Keratinocyte (primary cell): ENCODE measurements around the gene SLC7A11. TPM values are rescaled to one million over a fixed set of nuclear protein-coding genes. Genes with fewer than 3 reads are reported as not detected.

Experiments
- DNase-seq: peaks from one replicate; pipeline ENCODE4 v3.0.0-alpha.2; 2011; ENCODE audit warnings: low read depth, missing footprints, low spot score
- FAIRE-seq: peaks from 2 replicates; lab custom pipeline; 2011; peaks lifted over from hg19 to GRCh38; lab: Jason Lieb, UNC
- H2AFZ ChIP-seq: 2 replicates; pipeline ENCODE4 v1.6.0; 2012; ENCODE audit warnings: low read length, control low read depth, inconsistent platforms; ENCODE audit not compliant: control insufficient read depth
- H3K27ac ChIP-seq: 2 replicates; pipeline ENCODE4 v1.5.1; 2011; ENCODE audit warnings: low read length; ENCODE audit not compliant: control insufficient read depth, insufficient read depth
- H3K27me3 ChIP-seq: 3 replicates; pipeline ENCODE4 v1.6.0; 2011; ENCODE audit warnings: low read length; ENCODE audit not compliant: control insufficient read depth, insufficient read depth; ENCODE audit errors: extremely low read depth
- H3K36me3 ChIP-seq, 2 experiments: 2 replicates in 1 of 2; 3 replicates in 1 of 2; pipeline ENCODE4 v1.5.1; 2011; ENCODE audit warnings: low read length in 2 of 2, mild to moderate bottlenecking in 1 of 2; ENCODE audit not compliant: control insufficient read depth in 2 of 2, insufficient read depth in 2 of 2; ENCODE audit errors: extremely low read depth in 1 of 2
- H3K4me1 ChIP-seq: 3 replicates; pipeline ENCODE4 v1.5.1; 2011; ENCODE audit warnings: low read length; ENCODE audit not compliant: control insufficient read depth, insufficient read depth; ENCODE audit errors: extremely low read depth
- H3K4me2 ChIP-seq: 3 replicates; pipeline ENCODE4 v1.6.0; 2011; ENCODE audit warnings: low read depth, low read length; ENCODE audit not compliant: control insufficient read depth, insufficient read depth; ENCODE audit errors: extremely low read depth
- H3K4me3 ChIP-seq, 3 experiments: fragments of 200-600 bp in 1 of 3; sonication (generic) in 1 of 3; 2 replicates in 2 of 3; 3 replicates in 1 of 3; pipeline ENCODE4 v1.5.1; 2011 to 2016; ENCODE audit warnings: low read length in 3 of 3, mild to moderate bottlenecking in 3 of 3, control low read depth in 2 of 3, inconsistent platforms in 1 of 3, low read depth in 1 of 3, mixed read lengths in 1 of 3, mixed run types in 1 of 3, moderate library complexity in 1 of 3; ENCODE audit not compliant: control insufficient read depth in 2 of 3, insufficient read depth in 2 of 3; ENCODE audit errors: extremely low read depth in 1 of 3
- H3K79me2 ChIP-seq: 2 replicates; pipeline ENCODE4 v1.6.0; 2012; ENCODE audit warnings: low read length; ENCODE audit not compliant: control insufficient read depth, insufficient read depth
- H3K9ac ChIP-seq: 3 replicates; pipeline ENCODE4 v1.6.0; 2011; ENCODE audit warnings: low read length; ENCODE audit not compliant: control insufficient read depth, insufficient read depth; ENCODE audit errors: extremely low read depth
- H3K9me1 ChIP-seq: 3 replicates; pipeline ENCODE4 v1.6.0; 2011; ENCODE audit warnings: low read length; ENCODE audit not compliant: control insufficient read depth, insufficient read depth; ENCODE audit errors: extremely low read depth
- H3K9me3 ChIP-seq: 2 replicates; pipeline ENCODE4 v1.5.1; 2012; ENCODE audit warnings: low read depth, low read length; ENCODE audit not compliant: control insufficient read depth
- H4K20me1 ChIP-seq: 3 replicates; pipeline ENCODE4 v1.6.0; 2011; ENCODE audit warnings: low read length; ENCODE audit not compliant: control insufficient read depth, insufficient read depth; ENCODE audit errors: extremely low read depth
- CTCF ChIP-seq, 3 experiments: IDR thresholded peaks in 1 of 3; conservative IDR thresholded peaks in 1 of 3; optimal IDR thresholded peaks in 1 of 3; 2 replicates in 2 of 3; 3 replicates in 1 of 3; pipeline versions ENCODE3 to v1.5.1; 2011; ENCODE audit warnings: low read length in 3 of 3, mild to moderate bottlenecking in 3 of 3, moderate library complexity in 2 of 3, control low read depth in 1 of 3, inconsistent platforms in 1 of 3; ENCODE audit not compliant: insufficient read depth in 2 of 3; ENCODE audit errors: extremely low read depth in 1 of 3
- EZH2 ChIP-seq: IDR thresholded peaks from one replicate; pipeline ENCODE4 v1.6.1; 2012; ENCODE audit warnings: inconsistent platforms, mild to moderate bottlenecking, low read length, moderate library complexity
- dilution Hi-C: fragments of 300-500 bp; cut with MboI; formaldehyde crosslinking; loops from one replicate; pipeline ENCODE4 v1.7.0; 2020; ENCODE audit warnings: low sequenced_read_pairs; ENCODE audit not compliant: extremely low pct_ligation_motif_present
- polyA plus RNA-seq, 5 experiments: library from polyadenylated mRNA; depleted of rRNA in 3 of 5; stranded (reverse) in 3 of 5; stranded (forward) in 1 of 5; unstranded in 1 of 5; fragments of >200 nt; gene quantifications; 1 replicate in 1 of 5; 2 replicates in 3 of 5; 3 replicates in 1 of 5; pipeline versions ENCODE4 v1.2.1 to v1.2.3, GENCODE V29; 2011 to 2012; ENCODE audit warnings: missing spikeins in 2 of 5, low read depth in 1 of 5, low replicate concordance in 1 of 5

Gene SLC7A11
- polyA plus RNA-seq, 1 donor (not counting 4 experiments of a cell fraction or from before 2014, with no cell fraction given): 8.4 TPM

- H2AFZ ChIP-seq: no peak overlapping the region
- H3K27ac ChIP-seq: peak overlapping the region; percentile 87
- H3K9ac ChIP-seq: peak overlapping the region; percentile 39
- FAIRE-seq (peak; percentile 86), DNase-seq (peak; percentile 90)
- H3K27me3 ChIP-seq: no peaks in the 10 kb centered on the region
- no peaks in the 10 kb centered on the region for H3K9me1 ChIP-seq
- no peaks in the 10 kb centered on the region for H3K9me3 ChIP-seq
- no peak for TF ChIP-seq CTCF (optimal IDR thresholded peaks at IDR 0.05 in 1 of 3, IDR thresholded peaks at IDR 0.05 in 1 of 3, conservative IDR thresholded peaks at IDR 0.05 in 1 of 3; ENCODE audit: extremely low read depth in 1 of 3, insufficient read depth in 2 of 3, low read length in 3 of 3)
- TF ChIP-seq EZH2: no peak
- dilution Hi-C loops: no loop called here
- H3K36me3 ChIP-seq: no peaks in the 10 kb centered on the region
- peaks cover 29% of the 10 kb centered on the region for H3K4me1 ChIP-seq
- H3K4me3 ChIP-seq: peak overlapping the region in 1 of 3 experiments; percentile 14
- no peaks in the 10 kb centered on the region for H3K79me2 ChIP-seq
- no peaks in the 10 kb centered on the region for H4K20me1 ChIP-seq
- H3K4me2 ChIP-seq: peak overlapping the region; percentile 62
Observed at GRCh38 chr4:138259824-138260223, 17.7 kb upstream of the SLC7A11 start.

GRCh38 chr4:138259271-138259670 is 17.1 kb upstream of the SLC7A11 start:
- FAIRE-seq (peak; percentile 89), DNase-seq (no peak)
- TF ChIP-seq CTCF (optimal IDR thresholded peaks at IDR 0.05 in 1 of 3, IDR thresholded peaks at IDR 0.05 in 1 of 3, conservative IDR thresholded peaks at IDR 0.05 in 1 of 3; ENCODE audit: extremely low read depth in 1 of 3, insufficient read depth in 2 of 3, low read length in 3 of 3) (no peak), EZH2 (no peak)
- Histone ChIP-seq H3K27me3 (no peaks in the 10 kb centered on the region), H3K4me2 (peak overlapping the region; percentile 62), H3K9me1 (no peaks in the 10 kb centered on the region), H3K9me3 (no peaks in the 10 kb centered on the region), H4K20me1 (no peaks in the 10 kb centered on the region), H2AFZ (peak overlapping the region; percentile 66), H3K4me1 (peaks cover 29% of the 10 kb centered on the region), H3K4me3 (peak overlapping the region in 1 of 3 experiments; percentile 27), H3K9ac (peak overlapping the region; percentile 39), H3K36me3 (no peaks in the 10 kb centered on the region), H3K79me2 (no peaks in the 10 kb centered on the region), H3K27ac (peak overlapping the region; percentile 87)
- dilution Hi-C loops: no loop called here
